ENCODE measurements around the gene ACTR2. TPM values are rescaled to one million over a fixed set of nuclear protein-coding genes. Genes with fewer than 3 reads are reported as not detected.
"Not testable (repeated sequence)": the region's sequence is repeated elsewhere in the genome, so short reads cannot be mapped to it uniquely, and the experiment has no call there.

ACTR2 gene
- total RNA-seq, 4 donors from 2014 or later = 41.5 to 56.9 (median 49.8) TPM

GRCh38 chr2:65313126-65313953 lies 85.7 kb downstream of the ACTR2 start:
- Histone ChIP-seq H3K4me3 (no peak overlapping the region), H3K4me1 (peaks cover 19% of the 10 kb centered on the region), H3K27ac (no peak overlapping the region), H3K27me3 (no peaks in the 10 kb centered on the region), H3K9me3 (no peaks in the 10 kb centered on the region), H3K36me3 (peaks cover 38% of the 10 kb centered on the region)
- DNase-seq (ENCODE audit: low spot score in 2 of 2) = no peak
- no peak for TF ChIP-seq POLR2A (IDR thresholded peaks at IDR 0.05)
- TF ChIP-seq POLR2AphosphoS5 (IDR thresholded peaks at IDR 0.05) = no peak
- no peak for TF ChIP-seq EP300 (IDR thresholded peaks at IDR 0.05)
- TF ChIP-seq CTCF (IDR thresholded peaks at IDR 0.05) = no peak
- WGBS = 93% methylated on average over 52 of the region's 52 CpGs

- Histone ChIP-seq H3K4me1 (peaks cover 19% of the 10 kb centered on the region), H3K27ac (no peak overlapping the region), H3K27me3 (no peaks in the 10 kb centered on the region), H3K9me3 (no peaks in the 10 kb centered on the region), H3K36me3 (peaks cover 38% of the 10 kb centered on the region), H3K4me3 (no peak overlapping the region)
- TF ChIP-seq POLR2AphosphoS5 (IDR thresholded peaks at IDR 0.05) = no peak
- TF ChIP-seq POLR2A (IDR thresholded peaks at IDR 0.05) = no peak
- TF ChIP-seq EP300 (IDR thresholded peaks at IDR 0.05) = no peak
- over 99% methylated on average over 24 of the region's 24 CpGs for WGBS
- no peak for DNase-seq (ENCODE audit: low spot score in 2 of 2)
These were observed 86.3 kb downstream of the ACTR2 start for GRCh38 chr2:65313954-65314256.

- Histone ChIP-seq H3K4me3 (no peak overlapping the region), H3K27me3 (no peaks in the 10 kb centered on the region)
- TF ChIP-seq EP300 (IDR thresholded peaks at IDR 0.05) = no peak
- no peak for TF ChIP-seq CTCF (IDR thresholded peaks at IDR 0.05)
- no peak for TF ChIP-seq POLR2A (IDR thresholded peaks at IDR 0.05)
- no peak for TF ChIP-seq POLR2AphosphoS5 (IDR thresholded peaks at IDR 0.05)
These were observed 87.3 kb downstream of the ACTR2 start for GRCh38 chr2:65314801-65315441.

GRCh38 chr2:65316072-65316471 lies 88.4 kb downstream of the ACTR2 start:
- H3K4me3 ChIP-seq = no peak overlapping the region
- TF ChIP-seq POLR2AphosphoS5 (IDR thresholded peaks at IDR 0.05) = no peak
- TF ChIP-seq EP300 (IDR thresholded peaks at IDR 0.05) = no peak
- TF ChIP-seq CTCF (IDR thresholded peaks at IDR 0.05) = no peak
- no peak for TF ChIP-seq POLR2A (IDR thresholded peaks at IDR 0.05)
- peaks cover 14% of the 10 kb centered on the region for H3K4me1 ChIP-seq
- WGBS = 24% methylated on average over 6 of the region's 6 CpGs
- peaks cover 37% of the 10 kb centered on the region for H3K36me3 ChIP-seq
- DNase-seq (ENCODE audit: low spot score in 2 of 2) = no peak
- no peaks in the 10 kb centered on the region for H3K27me3 ChIP-seq
- H3K9me3 ChIP-seq = no peaks in the 10 kb centered on the region
- H3K27ac ChIP-seq = peak overlapping the region; percentile 57

More at GRCh38 chr2:65314801-65315441, 87.3 kb downstream of the ACTR2 start:
- H3K36me3 ChIP-seq = peaks cover 38% of the 10 kb centered on the region
- WGBS = 75% methylated on average over 8 of the region's 8 CpGs
- H3K27ac ChIP-seq = no peak overlapping the region
- H3K4me1 ChIP-seq = peaks cover 15% of the 10 kb centered on the region
- H3K9me3 ChIP-seq = no peaks in the 10 kb centered on the region
- DNase-seq (ENCODE audit: low spot score in 2 of 2) = no peak

GRCh38 chr2:65317351-65317750 lies 89.7 kb downstream of the ACTR2 start:
- WGBS = 92% methylated on average over 7 of the region's 7 CpGs
- H3K9me3 ChIP-seq, H3K4me3 ChIP-seq, H3K27ac ChIP-seq, H3K27me3 ChIP-seq: not testable (repeated sequence)
- peaks cover 25% of the 10 kb centered on the region for H3K36me3 ChIP-seq
- peak in 1 of 2 donors; percentile 7 for DNase-seq (ENCODE audit: low spot score in 2 of 2)
- peaks cover 14% of the 10 kb centered on the region for H3K4me1 ChIP-seq

- Histone ChIP-seq H3K4me3 (no peak overlapping the region), H3K36me3 (peaks cover 20% of the 10 kb centered on the region), H3K4me1 (peaks cover 14% of the 10 kb centered on the region), H3K27ac (no peak overlapping the region), H3K9me3 (no peaks in the 10 kb centered on the region), H3K27me3 (no peaks in the 10 kb centered on the region)
- WGBS = 88% methylated on average over 7 of the region's 7 CpGs
- DNase-seq (ENCODE audit: low spot score in 2 of 2) = peak in 1 of 2 donors; percentile 20
- TF ChIP-seq EP300 (IDR thresholded peaks at IDR 0.05) = no peak
- TF ChIP-seq POLR2A (IDR thresholded peaks at IDR 0.05) = no peak
- TF ChIP-seq POLR2AphosphoS5 (IDR thresholded peaks at IDR 0.05) = no peak
- TF ChIP-seq CTCF (IDR thresholded peaks at IDR 0.05) = no peak
These were observed 90.2 kb downstream of the ACTR2 start for GRCh38 chr2:65317841-65318240.
